ES-I3 (cell line): ENCODE data around the gene EVA1C.
"Not testable (repeated sequence)": the region's sequence is repeated elsewhere in the genome, so short reads cannot be mapped to it uniquely, and the experiment has no call there.

ENCODE experiments used
- H3K36me3 ChIP-seq: 2 replicates; pipeline ENCODE4 v1.6.1; 2013; ENCODE audit warnings: mild to moderate bottlenecking, low read length, control low read depth, moderate library complexity; ENCODE audit not compliant: insufficient read depth
- H3K4me1 ChIP-seq: 2 replicates; pipeline ENCODE4 v1.6.1; 2013; ENCODE audit warnings: mild to moderate bottlenecking, control low read depth, low read length; ENCODE audit not compliant: insufficient read depth
- H3K9ac ChIP-seq: 2 replicates; pipeline ENCODE4 v1.6.1; 2013; ENCODE audit warnings: low read depth, mild to moderate bottlenecking, low read length, moderate library complexity
- H3K9me3 ChIP-seq: 2 replicates; pipeline ENCODE4 v1.6.1; 2013; ENCODE audit warnings: mild to moderate bottlenecking, low read length, moderate library complexity; ENCODE audit not compliant: control insufficient read depth, insufficient read depth

Gene EVA1C

DNA sequence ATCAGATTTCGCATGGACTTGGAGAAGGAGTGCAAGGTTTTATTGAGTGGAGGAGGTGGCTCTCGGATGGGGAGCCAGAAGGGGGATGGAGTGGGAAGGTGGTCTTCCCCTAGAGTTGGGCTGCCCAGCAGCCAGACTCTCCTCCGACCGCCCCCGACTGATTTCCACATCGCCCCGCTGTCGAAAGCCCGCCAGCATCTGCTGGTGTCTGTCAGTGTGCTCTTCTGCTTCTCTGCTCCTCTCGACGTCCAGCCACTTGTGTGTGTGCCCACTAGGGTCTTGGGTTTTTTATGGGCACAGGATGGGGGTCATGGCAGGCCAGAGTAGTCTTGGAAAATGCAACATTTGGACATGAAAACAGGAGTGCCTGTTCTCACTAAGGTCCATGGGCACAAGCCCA lies 40.1 kb downstream of the EVA1C start:
- Histone ChIP-seq H3K9me3 (no peaks in the 10 kb centered on the region), H3K9ac (no peak overlapping the region), H3K36me3 (no peaks in the 10 kb centered on the region; the same call in 1 of the 2 replicates), H3K4me1 (no peaks in the 10 kb centered on the region; the same call in 1 of the 2 replicates)

DNA sequence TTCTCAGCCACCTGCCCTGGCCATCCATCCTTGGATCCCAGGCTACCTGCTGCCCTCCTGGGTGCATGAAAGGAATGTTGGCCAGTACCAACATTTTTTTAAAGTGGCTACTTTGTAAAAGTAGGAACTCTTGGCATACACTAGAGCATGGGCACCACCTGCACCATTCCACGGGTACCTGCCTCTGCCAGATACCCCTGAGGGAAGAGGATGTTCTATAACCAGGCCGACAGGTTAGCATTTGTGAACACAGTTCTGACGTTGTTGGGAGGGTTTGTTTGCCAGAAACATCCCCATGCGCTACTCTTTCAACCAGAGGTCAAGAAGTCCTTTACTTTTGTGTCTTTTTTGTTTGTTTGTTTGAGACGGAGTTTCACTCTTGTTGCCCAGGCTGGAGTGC lies 43.0 kb downstream of the EVA1C start:
- Histone ChIP-seq H3K4me1 (no peaks in the 10 kb centered on the region; the same call in 1 of the 2 replicates), H3K9ac (no peak overlapping the region), H3K36me3 (no peaks in the 10 kb centered on the region; the same call in 1 of the 2 replicates)

GRCh38 chr21:32456497-32456918 lies 44.0 kb downstream of the EVA1C start:
- H3K9ac ChIP-seq: no peak overlapping the region
- H3K4me1 ChIP-seq: no peaks in the 10 kb centered on the region; the same call in 1 of the 2 replicates

More for the DNA sequence above, 43.0 kb downstream of the EVA1C start:
- no peaks in the 10 kb centered on the region for H3K9me3 ChIP-seq

DNA sequence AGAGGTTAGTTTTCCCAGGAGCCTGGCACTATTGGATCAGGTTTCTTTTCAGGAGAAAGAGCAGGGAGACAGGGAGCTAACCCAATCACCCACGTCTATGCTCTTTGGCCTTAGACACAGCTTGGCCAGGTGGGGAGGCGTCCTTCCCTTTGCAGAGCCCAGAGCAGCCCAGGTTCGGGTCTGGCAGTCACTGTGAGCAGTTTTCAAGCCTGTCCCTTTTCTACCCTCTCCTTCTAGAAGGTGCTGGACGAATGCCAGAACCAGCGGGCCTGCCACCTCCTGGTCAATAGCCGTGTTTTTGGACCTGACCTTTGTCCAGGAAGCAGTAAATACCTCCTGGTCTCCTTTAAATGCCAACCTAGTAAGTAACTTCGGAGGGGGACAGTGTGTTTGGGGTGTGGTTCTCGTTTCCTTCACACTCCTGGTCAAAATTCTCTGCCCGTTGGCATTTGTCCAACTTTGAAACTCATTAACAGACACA lies 44.9 kb downstream of the EVA1C start:
- Histone ChIP-seq H3K9me3 (peaks cover 4% of the 10 kb centered on the region), H3K4me1 (no peaks in the 10 kb centered on the region; the same call in 1 of the 2 replicates), H3K36me3 (no peaks in the 10 kb centered on the region; the same call in 1 of the 2 replicates), H3K9ac (no peak overlapping the region)

More at GRCh38 chr21:32456497-32456918, 44.0 kb downstream of the EVA1C start:
- Histone ChIP-seq H3K9me3 (no peaks in the 10 kb centered on the region; the same call in 1 of the 2 replicates), H3K36me3 (no peaks in the 10 kb centered on the region; the same call in 1 of the 2 replicates)

DNA sequence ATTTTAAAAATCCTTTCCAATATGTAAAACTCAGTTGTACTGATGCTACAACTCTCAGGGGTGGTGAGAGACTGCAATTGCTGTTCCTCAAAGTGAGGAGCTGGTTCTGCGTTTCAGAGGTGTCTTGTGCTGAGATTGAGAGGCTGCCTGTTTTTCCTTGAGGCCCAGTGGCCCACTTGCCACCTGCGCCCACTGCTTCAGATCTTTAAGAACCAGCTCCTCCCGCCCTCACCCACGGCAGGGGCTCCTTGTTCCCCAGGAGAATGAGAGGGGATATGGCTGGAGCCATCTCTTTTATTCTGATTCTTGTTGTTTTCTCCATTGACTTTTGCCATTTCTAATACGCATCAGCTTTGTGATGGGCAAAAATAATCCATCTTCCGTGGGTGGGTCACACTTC lies 45.5 kb downstream of the EVA1C start:
- Histone ChIP-seq H3K36me3 (no peaks in the 10 kb centered on the region; the same call in 1 of the 2 replicates), H3K9ac (no peak overlapping the region), H3K9me3 (peaks cover 4% of the 10 kb centered on the region), H3K4me1 (no peaks in the 10 kb centered on the region; the same call in 1 of the 2 replicates)

GRCh38 chr21:32459972-32460371 lies 47.5 kb downstream of the EVA1C start:
- Histone ChIP-seq H3K36me3 (no peaks in the 10 kb centered on the region; the same call in 1 of the 2 replicates), H3K9ac (no peak overlapping the region), H3K9me3 (peaks cover 9% of the 10 kb centered on the region), H3K4me1 (no peaks in the 10 kb centered on the region; the same call in 1 of the 2 replicates)

- Histone ChIP-seq H3K4me1 (no peaks in the 10 kb centered on the region; the same call in 1 of the 2 replicates), H3K9me3 (peaks cover 9% of the 10 kb centered on the region), H3K9ac (no peak overlapping the region), H3K36me3 (no peaks in the 10 kb centered on the region)
Measured at GRCh38 chr21:32461503-32461902, 49.0 kb downstream of the EVA1C start.

GRCh38 chr21:32462564-32462963 lies 50.1 kb downstream of the EVA1C start:
- not testable (repeated sequence) for H3K4me1 ChIP-seq, H3K9me3 ChIP-seq, H3K36me3 ChIP-seq, H3K9ac ChIP-seq

DNA sequence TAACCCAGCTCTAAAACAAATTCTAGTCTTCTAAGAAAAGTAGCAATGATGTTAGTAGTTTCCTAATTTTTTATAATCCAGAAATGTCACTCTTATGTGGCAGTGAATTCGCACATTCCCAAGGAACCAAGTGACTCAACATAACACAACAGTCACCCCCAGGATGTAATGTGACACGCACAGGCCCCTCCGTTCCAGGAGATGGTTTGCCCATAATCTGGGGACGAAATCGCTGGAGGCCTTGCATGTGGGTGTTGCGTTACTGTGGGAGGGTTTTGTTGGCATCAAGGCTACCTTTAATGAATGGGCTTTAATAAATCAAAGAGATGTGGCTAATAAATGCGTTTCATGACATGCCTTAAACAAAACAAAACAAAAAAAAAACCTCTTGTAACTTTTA lies 50.9 kb downstream of the EVA1C start:
- no peak overlapping the region for H3K9ac ChIP-seq
- no peaks in the 10 kb centered on the region for H3K4me1 ChIP-seq
- H3K9me3 ChIP-seq: peaks cover 9% of the 10 kb centered on the region
- no peaks in the 10 kb centered on the region for H3K36me3 ChIP-seq

DNA sequence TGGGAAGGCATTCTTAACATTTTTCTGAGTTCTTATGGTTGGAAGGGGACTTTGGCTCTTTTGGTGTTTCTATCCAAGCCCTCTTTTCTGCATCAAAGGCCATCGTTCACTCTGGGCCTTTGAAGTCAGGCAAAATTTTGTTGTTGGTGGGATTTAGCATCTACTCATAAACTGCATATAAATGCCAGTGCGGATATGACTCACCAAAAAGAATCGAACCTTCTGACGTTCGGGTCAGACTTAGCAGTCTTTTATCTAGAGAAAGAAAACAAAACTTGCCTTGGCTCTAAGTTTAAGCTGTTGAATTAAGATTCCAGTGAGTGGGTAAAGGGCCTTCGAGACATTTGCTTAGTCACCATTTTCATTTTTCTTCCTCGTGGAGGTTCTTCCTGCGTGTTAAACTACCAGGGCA lies 51.4 kb downstream of the EVA1C start:
- H3K9ac ChIP-seq: no peak overlapping the region
- no peaks in the 10 kb centered on the region for H3K4me1 ChIP-seq

DNA sequence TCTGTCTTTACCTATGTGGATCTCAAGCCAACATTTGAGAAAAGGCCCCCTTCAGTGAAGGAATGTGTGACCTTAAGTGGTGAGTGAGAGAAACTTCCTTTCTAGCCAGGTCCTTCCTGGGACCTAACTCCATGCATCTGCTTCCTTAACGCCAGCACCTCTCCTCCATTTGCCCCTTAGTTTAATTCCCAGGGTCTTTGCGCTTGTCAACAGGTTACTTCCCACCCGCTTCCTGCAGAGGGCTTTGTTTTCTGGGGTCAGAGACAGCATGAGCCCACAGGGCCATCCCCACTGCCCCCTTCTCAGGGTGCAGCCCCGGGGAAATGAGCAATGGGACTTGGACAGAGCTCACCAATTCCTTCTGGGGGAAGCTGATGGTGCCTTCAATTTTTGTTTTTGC lies 54.8 kb downstream of the EVA1C start:
- Histone ChIP-seq H3K9ac (no peak overlapping the region), H3K4me1 (no peaks in the 10 kb centered on the region), H3K9me3 (peaks cover 5% of the 10 kb centered on the region; the same call in 1 of the 2 replicates), H3K36me3 (no peaks in the 10 kb centered on the region)

More for the DNA sequence above, 51.4 kb downstream of the EVA1C start:
- H3K9me3 ChIP-seq: peaks cover 9% of the 10 kb centered on the region
- no peaks in the 10 kb centered on the region for H3K36me3 ChIP-seq

DNA sequence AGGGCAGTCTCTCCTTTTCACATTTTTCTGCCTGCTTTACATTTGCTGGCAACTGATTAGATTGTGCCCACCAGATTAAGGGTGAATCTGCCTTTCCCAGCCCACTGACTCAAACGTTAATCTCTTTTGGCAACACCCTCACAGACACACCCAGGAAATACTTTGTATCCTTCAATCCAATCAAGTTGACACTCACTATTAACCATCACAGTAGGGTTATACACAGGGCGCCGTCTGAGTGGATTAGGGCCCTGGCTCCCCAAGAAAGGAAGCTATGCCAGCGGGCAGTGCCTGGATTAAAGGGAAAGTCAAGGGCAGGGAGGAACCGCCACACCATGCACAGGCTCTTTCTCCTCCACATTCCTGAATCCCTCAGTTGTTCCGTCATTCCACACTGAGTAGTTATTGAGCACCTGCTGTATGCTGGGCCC lies 56.2 kb downstream of the EVA1C start:
- Histone ChIP-seq H3K4me1 (no peaks in the 10 kb centered on the region), H3K9ac (no peak overlapping the region), H3K36me3 (no peaks in the 10 kb centered on the region), H3K9me3 (no peaks in the 10 kb centered on the region)

DNA sequence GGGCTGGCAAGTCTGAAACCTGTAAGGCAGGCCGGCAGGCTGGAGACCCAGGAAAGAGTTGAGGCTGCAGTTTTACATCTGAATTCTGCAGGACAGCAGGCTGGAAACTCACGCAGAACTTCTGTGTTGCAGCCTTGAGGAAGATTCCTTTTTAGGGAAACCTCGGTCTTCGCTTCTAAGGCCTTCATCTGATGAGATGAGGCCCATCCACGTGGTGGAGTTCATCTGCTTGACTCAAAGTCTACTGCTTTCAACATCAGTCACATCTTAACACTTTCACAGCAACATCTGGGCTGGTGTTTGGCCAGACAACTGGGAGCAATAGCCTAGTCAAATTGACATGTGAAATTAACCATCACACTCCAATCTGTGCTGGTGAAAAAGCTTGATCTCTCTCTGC lies 57.1 kb downstream of the EVA1C start:
- H3K4me1 ChIP-seq: no peaks in the 10 kb centered on the region
- no peak overlapping the region for H3K9ac ChIP-seq
- H3K9me3 ChIP-seq: no peaks in the 10 kb centered on the region
- H3K36me3 ChIP-seq: no peaks in the 10 kb centered on the region

- Histone ChIP-seq H3K9ac (no peak overlapping the region), H3K4me1 (no peaks in the 10 kb centered on the region), H3K9me3 (no peaks in the 10 kb centered on the region), H3K36me3 (no peaks in the 10 kb centered on the region)
Measured at GRCh38 chr21:32470206-32470605, 57.7 kb downstream of the EVA1C start.

DNA sequence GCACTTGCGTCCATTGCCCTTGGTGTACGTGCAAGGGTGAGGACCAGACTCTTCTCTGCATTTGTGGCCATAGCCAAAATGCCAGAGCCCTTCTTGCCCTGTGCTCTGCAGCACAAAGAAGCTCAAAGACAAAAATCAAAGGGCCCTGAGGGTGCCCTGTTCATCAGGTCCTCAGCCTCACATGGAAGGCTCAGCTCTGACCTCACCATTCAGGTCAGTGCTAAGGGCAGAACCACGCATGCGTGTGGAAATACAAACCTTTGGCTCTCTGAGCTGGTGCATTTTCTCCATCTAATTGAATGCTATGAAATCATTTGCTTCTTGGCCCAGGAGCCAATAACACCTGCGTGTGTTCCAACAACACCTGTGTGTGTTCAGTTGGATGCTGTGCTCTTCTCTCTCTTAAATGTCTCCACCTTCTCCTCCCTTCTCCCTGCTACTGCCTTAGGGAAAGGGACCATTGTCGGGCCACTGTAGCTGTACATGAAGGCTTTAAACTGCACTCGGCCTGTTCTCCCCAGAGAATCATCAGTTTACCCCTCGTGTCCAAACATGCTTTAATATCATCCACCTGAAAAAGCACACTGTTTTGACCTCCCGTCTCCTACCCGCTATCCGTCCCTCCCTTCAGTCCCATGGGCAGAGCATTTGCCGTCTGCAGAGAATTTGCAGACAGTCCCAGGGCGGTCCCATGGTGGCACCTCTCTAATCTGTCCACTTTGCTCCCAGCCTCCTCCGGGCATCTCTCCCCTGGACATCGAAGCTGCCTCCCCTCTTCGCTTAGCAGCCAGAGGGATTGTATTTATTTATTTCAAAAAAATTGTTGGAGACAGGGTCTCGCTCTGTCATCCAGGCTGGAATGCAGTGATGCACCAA lies 60.6 kb downstream of the EVA1C start:
- H3K36me3 ChIP-seq: no peaks in the 10 kb centered on the region
- no peaks in the 10 kb centered on the region for H3K4me1 ChIP-seq
- no peaks in the 10 kb centered on the region for H3K9me3 ChIP-seq
- no peak overlapping the region for H3K9ac ChIP-seq
